ENCODE data around the gene SORL1. TPM values are rescaled to one million over a fixed set of nuclear protein-coding genes. Genes with fewer than 3 reads are reported as not detected.
A peak's percentile ranks its signal among the peaks of the same experiment; 100 is the strongest.
"Not testable (repeated sequence)": the region's sequence is repeated elsewhere in the genome, so short reads cannot be mapped to it uniquely, and the experiment has no call there.

Gene SORL1
- polyA plus RNA-seq (ENCODE audit: insufficient read length in 10 of 10), result 1 to 10 TPM in 9 of 10 donors, under 1 TPM in 1; 0.99 to 6.8 (median 2.4) TPM
- long read RNA-seq, donor 1, partial matches to known transcripts, result 0 of 2 reads
- long read RNA-seq, donor 1, other reads (novel, unspliced or antisense), result 0 of 2 reads
- long read RNA-seq, donor 2, partial matches to known transcripts, result 0 of 1 reads
- long read RNA-seq, donor 2, other reads (novel, unspliced or antisense), result 0 of 1 reads
- long read RNA-seq, donor 3, result 0 reads
- long read RNA-seq, donor 4, result 0 reads
- long read RNA-seq, donor 5, result 0 reads
- long read RNA-seq, donor 6, result 0 reads
- long read RNA-seq, donor 7, result 0 reads
- long read RNA-seq, donor 8, partial matches to known transcripts, result 0 of 1 reads
- long read RNA-seq, donor 8, other reads (novel, unspliced or antisense), result 0 of 1 reads
- long read RNA-seq, donor 9, result 0 reads

- peak; percentile 55 to 90 (median 74) for DNase-seq
Measured at GRCh38 chr11:121451986-121452608, at the start of gene SORL1. TSS of gene SORL1 (plus strand) at chr11:121452314. CDS start at chr11:121452332, 18 bp downstream.

- DNase-seq, result no peak
Measured at GRCh38 chr11:121405646-121406045, 46.5 kb upstream of the SORL1 start.

- DNase-seq, result no peak
Measured at GRCh38 chr11:121406291-121406690, 45.8 kb upstream of the SORL1 start.

- no peak for DNase-seq
Measured at GRCh38 chr11:121408830-121409229, 43.3 kb upstream of the SORL1 start.

GRCh38 chr11:121410041-121410440 lies 42.1 kb upstream of the SORL1 start:
- not testable (repeated sequence) for DNase-seq

GRCh38 chr11:121411330-121411729 lies 40.8 kb upstream of the SORL1 start:
- DNase-seq, result not testable (repeated sequence)

- DNase-seq, result no peak
Measured at GRCh38 chr11:121412000-121412587, 40.0 kb upstream of the SORL1 start.

- DNase-seq, result no peak
Measured at GRCh38 chr11:121412711-121413415, 39.3 kb upstream of the SORL1 start.

GRCh38 chr11:121414141-121414913 lies 37.8 kb upstream of the SORL1 start:
- no peak for DNase-seq

GRCh38 chr11:121415856-121416255 lies 36.3 kb upstream of the SORL1 start:
- no peak for DNase-seq

GRCh38 chr11:121417055-121417551 lies 35.0 kb upstream of the SORL1 start:
- peak; percentile 77 to 87 (median 84) for DNase-seq

GRCh38 chr11:121417607-121418006 lies 34.5 kb upstream of the SORL1 start:
- no peak for DNase-seq

GRCh38 chr11:121418625-121419114 lies 33.4 kb upstream of the SORL1 start:
- DNase-seq, result peak; percentile 46 to 80 (median 51)

GRCh38 chr11:121419836-121420235 lies 32.3 kb upstream of the SORL1 start:
- DNase-seq, result no peak

GRCh38 chr11:121420398-121420797 lies 31.7 kb upstream of the SORL1 start:
- no peak for DNase-seq

GRCh38 chr11:121421149-121421901 lies 30.8 kb upstream of the SORL1 start:
- no peak for DNase-seq

GRCh38 chr11:121422675-121423074 lies 29.4 kb upstream of the SORL1 start:
- no peak for DNase-seq

GRCh38 chr11:121425828-121426227 lies 26.3 kb upstream of the SORL1 start:
- DNase-seq, result no peak

- peak in 1 of 3 donors; percentile 55 for DNase-seq
Measured at GRCh38 chr11:121426476-121427399, 25.4 kb upstream of the SORL1 start.

Data from muscle of back (tissue), 13 donors.